HCT116 (cell line): ENCODE data around the gene FAM83G. TPM values are rescaled to one million over a fixed set of nuclear protein-coding genes. Genes with fewer than 3 reads are reported as not detected.
"Not testable (repeated sequence)": the region's sequence is repeated elsewhere in the genome, so short reads cannot be mapped to it uniquely, and the experiment has no call there.

Experiments used
- ATAC-seq: fragments of 200-7000 bp; cut with Tn5 transposase; 2 replicates; pipeline ENCODE4 v1.9.1; 2020; ENCODE audit warnings: mild to moderate bottlenecking, moderate library complexity
- BruUV-seq: library from RNA; stranded (reverse); fragments of 400-500 nt; replicated peaks from 2 replicates; lab custom pipeline; 2021; lab: Mats Ljungman, UMichigan
- CTCF ChIA-PET: fragments of 300-600 bp; sonication (Branson Sonifier 250); formaldehyde crosslinking; loops from one replicate; lab custom pipeline; 2021; ENCODE audit warnings: antibody characterized with exemption; lab: Charles Lee
- POLR2A ChIA-PET: fragments of 300-600, 350-600 bp; sonication (Branson Sonifier 250); formaldehyde crosslinking; loops from one replicate; lab custom pipeline; 2021; ENCODE audit warnings: antibody characterized with exemption; lab: Charles Lee
- RAD21 ChIA-PET, 2 experiments: fragments of 300-600 bp; sonication (Branson Sonifier 250); formaldehyde crosslinking; loops; one replicate each; lab custom pipeline; 2023; ENCODE audit warnings: low total read pairs in 2 of 2; ENCODE audit not compliant: uncharacterized antibody in 2 of 2, unreplicated experiment in 2 of 2, low non-redundant PET in 1 of 2; lab: Charles Lee
- DNase-seq: peaks from one replicate; pipeline ENCODE4 v3.0.0-alpha.2; 2010; ENCODE audit warnings: low read depth, low spot score
- H2AFZ ChIP-seq: fragments of 200-600 bp; shearing (Covaris generic), sonication (generic); 2 replicates; pipeline ENCODE4 v1.6.1; 2017; ENCODE audit warnings: low read depth, mixed run types, mixed read lengths, antibody characterized with exemption, low read length; ENCODE audit not compliant: poor library complexity, severe bottlenecking
- H3K27ac ChIP-seq: 2 replicates; pipeline ENCODE4 v1.5.1; 2012; ENCODE audit warnings: low read depth, low read length
- H3K27me3 ChIP-seq: fragments of 200-600 bp; sonication (generic); 2 replicates; pipeline ENCODE4 v1.6.1; 2016; ENCODE audit warnings: mixed run types, low read length, mixed read lengths; ENCODE audit not compliant: insufficient read depth
- H3K36me3 ChIP-seq, 2 experiments: fragments of 200-500 bp in 1 of 2; fragments of 200-600 bp in 1 of 2; sonication (Bioruptor generic) in 1 of 2; sonication (generic) in 1 of 2; 2 replicates each; pipeline versions ENCODE4 v1.5.1 to v1.6.1; 2014 to 2016; ENCODE audit warnings: low read length in 2 of 2, inconsistent platforms in 1 of 2, mixed read lengths in 1 of 2, mixed run types in 1 of 2; ENCODE audit not compliant: insufficient read depth in 2 of 2, control insufficient read depth in 1 of 2
- H3K4me1 ChIP-seq, 2 experiments: fragments of 200-600 bp in 1 of 2; sonication (generic) in 1 of 2; 2 replicates each; pipeline versions ENCODE4 v1.5.1 to v1.6.1; 2012 to 2017; ENCODE audit warnings: low read length in 2 of 2, inconsistent platforms in 1 of 2, mild to moderate bottlenecking in 1 of 2, mixed read lengths in 1 of 2, mixed run types in 1 of 2, moderate library complexity in 1 of 2; ENCODE audit not compliant: insufficient read depth in 2 of 2, control insufficient read depth in 1 of 2
- H3K4me2 ChIP-seq: fragments of 200-600 bp; sonication (generic); 2 replicates; pipeline ENCODE4 v1.6.1; 2017; ENCODE audit warnings: mixed run types, low read length, mixed read lengths
- H3K4me3 ChIP-seq, 2 experiments: fragments of 200-600 bp in 1 of 2; sonication (generic) in 1 of 2; replicated peaks in 1 of 2; 2 replicates each; pipeline ENCODE4 v1.5.1; 2011 to 2016; ENCODE audit warnings: low read length in 2 of 2, control low read depth in 1 of 2, low read depth in 1 of 2, mild to moderate bottlenecking in 1 of 2, mixed read lengths in 1 of 2, mixed run types in 1 of 2
- H3K79me2 ChIP-seq: fragments of 200-600 bp; sonication (generic); 2 replicates; pipeline ENCODE4 v1.6.1; 2017; ENCODE audit warnings: mild to moderate bottlenecking, mixed run types, low read length, moderate library complexity, mixed read lengths; ENCODE audit not compliant: insufficient read depth
- H3K9ac ChIP-seq: fragments of 200-600 bp; sonication (generic); 2 replicates; pipeline ENCODE4 v1.6.1; 2016; ENCODE audit warnings: low read length, mixed read lengths
- H3K9me2 ChIP-seq: fragments of 200-600 bp; sonication (generic), shearing (Covaris generic); 2 replicates; pipeline ENCODE4 v1.6.1; 2017; ENCODE audit warnings: mixed run types, mild to moderate bottlenecking, moderate library complexity; ENCODE audit not compliant: insufficient read depth
- H3K9me3 ChIP-seq, 2 experiments: fragments of 200-500 bp in 1 of 2; fragments of 200-600 bp in 1 of 2; sonication (Bioruptor generic) in 1 of 2; sonication (generic) in 1 of 2; 2 replicates each; pipeline ENCODE4 v1.6.1; 2014 to 2017; ENCODE audit warnings: low read length in 2 of 2, mixed read lengths in 2 of 2, inconsistent platforms in 1 of 2, low read depth in 1 of 2, mild to moderate bottlenecking in 1 of 2, mixed run types in 1 of 2, moderate library complexity in 1 of 2; ENCODE audit not compliant: control insufficient read depth in 1 of 2, insufficient read depth in 1 of 2
- H4K20me1 ChIP-seq: fragments of 200-600 bp; sonication (generic), shearing (Covaris generic); 2 replicates; pipeline ENCODE4 v1.6.1; 2017; ENCODE audit warnings: mixed run types, mild to moderate bottlenecking, moderate library complexity; ENCODE audit not compliant: insufficient read depth
- CTCF ChIP-seq, 3 experiments: fragments of 200-600 bp in 1 of 3; sonication (generic) in 1 of 3; IDR thresholded peaks in 2 of 3; conservative IDR thresholded peaks in 1 of 3; 2 replicates each; pipeline ENCODE4 v1.5.1; 2012 to 2017; ENCODE audit warnings: low read depth in 2 of 3, low read length in 2 of 3, antibody characterized with exemption in 1 of 3, borderline replicate concordance in 1 of 3, control low read depth in 1 of 3, mild to moderate bottlenecking in 1 of 3, mixed read lengths in 1 of 3, mixed run types in 1 of 3, moderate library complexity in 1 of 3; ENCODE audit not compliant: insufficient read depth in 1 of 3
- RAD21 ChIP-seq: IDR thresholded peaks from 2 replicates; pipeline ENCODE4 v1.6.1; 2012; ENCODE audit warnings: low read depth, mild to moderate bottlenecking
- intact Hi-C: fragments of 100-400 bp; cut with micrococcal nuclease; formaldehyde crosslinking; loops from 2 replicates; pipeline ENCODE4 v1.10.0; 2022
- total RNA-seq: library from RNA; stranded (reverse); gene quantifications from one replicate; pipeline ENCODE4 v1.2.1, GENCODE V29; 2021; ENCODE audit not compliant: unreplicated experiment

Gene FAM83G
- total RNA-seq, 1 experiment from 2014 or later: 33.9 TPM

- DNase-seq, H3K4me1 ChIP-seq, CTCF ChIA-PET, H4K20me1 ChIP-seq, H3K9ac ChIP-seq: not testable (repeated sequence)
- TF ChIP-seq CTCF (IDR thresholded peaks at IDR 0.05 in 2 of 3, conservative IDR thresholded peaks at IDR 0.05 in 1 of 3; ENCODE audit: borderline replicate concordance in 1 of 3, insufficient read depth in 1 of 3, low read depth in 2 of 3, low read length in 2 of 3): peak; percentile 17 to 37 (median 32); a peak in 4 of 6 replicates
- TF ChIP-seq RAD21: peak; percentile 55
- TF ChIP-seq, all 23 proteins: peak for 2; not testable (repeated sequence) for 21
- H3K27ac ChIP-seq, H3K4me3 ChIP-seq, H3K79me2 ChIP-seq, intact Hi-C loops, RAD21 ChIA-PET, H3K9me2 ChIP-seq, H3K4me2 ChIP-seq, BruUV-seq, H3K36me3 ChIP-seq, H3K9me3 ChIP-seq, H3K27me3 ChIP-seq, H2AFZ ChIP-seq, POLR2A ChIA-PET: not testable (repeated sequence)
- peak; percentile 95 for ATAC-seq
Measured at GRCh38 chr17:19031729-19032128, 27.2 kb upstream of the FAM83G start.

GRCh38 chr17:19030771-19031449, 26.3 kb upstream of the FAM83G start:
- H3K27ac ChIP-seq, H3K79me2 ChIP-seq, CTCF ChIA-PET: not testable (repeated sequence)

GRCh38 chr17:19029740-19030139, 25.2 kb upstream of the FAM83G start:
- H3K27me3 ChIP-seq, H4K20me1 ChIP-seq, H3K36me3 ChIP-seq, POLR2A ChIA-PET, BruUV-seq, H3K79me2 ChIP-seq, H3K9me3 ChIP-seq, H3K9me2 ChIP-seq, intact Hi-C loops, H2AFZ ChIP-seq, RAD21 ChIA-PET, CTCF ChIA-PET, H3K9ac ChIP-seq, H3K4me3 ChIP-seq, H3K4me2 ChIP-seq, H3K27ac ChIP-seq, DNase-seq, ATAC-seq, H3K4me1 ChIP-seq: not testable (repeated sequence)

More at GRCh38 chr17:19030771-19031449, 26.3 kb upstream of the FAM83G start:
- BruUV-seq, RAD21 ChIA-PET, POLR2A ChIA-PET, H3K4me1 ChIP-seq, H3K36me3 ChIP-seq, H4K20me1 ChIP-seq, intact Hi-C loops, ATAC-seq, H3K9me3 ChIP-seq, H3K27me3 ChIP-seq, H3K9ac ChIP-seq, H2AFZ ChIP-seq, H3K4me3 ChIP-seq, H3K9me2 ChIP-seq, H3K4me2 ChIP-seq, DNase-seq: not testable (repeated sequence)

DNA sequence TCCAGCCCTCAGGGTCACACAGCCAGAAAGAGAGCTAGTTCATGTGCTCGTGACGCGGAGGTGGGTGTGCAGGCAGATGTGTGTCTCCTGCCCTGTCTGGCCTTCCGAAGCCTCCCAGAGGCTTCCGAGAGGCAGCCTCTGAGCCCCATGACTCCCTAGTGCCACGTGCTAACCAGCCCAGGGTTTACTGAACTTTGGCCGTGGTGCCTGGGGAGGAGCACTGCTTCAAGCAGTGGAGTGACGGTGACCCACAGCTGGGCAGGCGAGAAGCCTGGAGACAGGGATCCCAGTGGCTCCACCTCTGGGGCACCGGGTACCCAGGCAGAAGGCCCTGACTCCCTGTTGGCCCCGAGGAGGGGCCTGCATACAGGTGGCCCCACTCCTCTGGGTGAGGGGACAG, 24.1 kb upstream of the FAM83G start:
- H3K4me3 ChIP-seq, H3K9me2 ChIP-seq, H3K9me3 ChIP-seq, CTCF ChIA-PET, POLR2A ChIA-PET, H3K9ac ChIP-seq, H3K27ac ChIP-seq, BruUV-seq, H3K27me3 ChIP-seq, H3K79me2 ChIP-seq, H4K20me1 ChIP-seq, DNase-seq, H3K36me3 ChIP-seq, intact Hi-C loops, RAD21 ChIA-PET, H3K4me1 ChIP-seq, H3K4me2 ChIP-seq, H2AFZ ChIP-seq, ATAC-seq: not testable (repeated sequence)
